ENCODE measurements around the gene PCED1B.

DNA sequence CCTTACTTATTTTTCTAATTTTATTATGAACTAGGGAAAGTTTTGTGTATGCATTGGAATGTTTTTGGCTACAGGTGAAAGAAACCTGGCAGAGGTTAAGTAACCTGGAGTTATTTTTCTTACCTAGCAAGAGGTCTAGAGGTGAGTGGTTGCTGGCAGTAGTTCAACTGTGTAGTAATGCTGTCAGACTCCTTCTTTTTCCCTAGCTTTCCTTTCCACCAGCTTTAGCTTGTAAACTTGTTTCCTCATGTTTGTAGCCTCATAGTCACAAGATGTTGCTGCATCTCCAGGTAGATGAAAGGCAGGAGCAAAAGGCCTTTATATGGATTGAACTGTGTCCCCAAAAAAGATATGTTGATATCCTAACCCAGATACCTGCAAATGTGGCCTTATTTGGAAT is 105.4 kb downstream of the PCED1B start:
- TF ChIP-seq, protein P1, sequence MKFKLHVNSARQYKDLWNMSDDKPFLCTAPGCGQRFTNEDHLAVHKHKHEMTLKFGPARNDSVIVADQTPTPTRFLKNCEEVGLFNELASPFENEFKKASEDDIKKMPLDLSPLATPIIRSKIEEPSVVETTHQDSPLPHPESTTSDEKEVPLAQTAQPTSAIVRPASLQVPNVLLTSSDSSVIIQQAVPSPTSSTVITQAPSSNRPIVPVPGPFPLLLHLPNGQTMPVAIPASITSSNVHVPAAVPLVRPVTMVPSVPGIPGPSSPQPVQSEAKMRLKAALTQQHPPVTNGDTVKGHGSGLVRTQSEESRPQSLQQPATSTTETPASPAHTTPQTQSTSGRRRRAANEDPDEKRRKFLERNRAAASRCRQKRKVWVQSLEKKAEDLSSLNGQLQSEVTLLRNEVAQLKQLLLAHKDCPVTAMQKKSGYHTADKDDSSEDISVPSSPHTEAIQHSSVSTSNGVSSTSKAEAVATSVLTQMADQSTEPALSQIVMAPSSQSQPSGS (CRISPR knock-in tag; IDR thresholded peaks at IDR 0.05; ENCODE audit: borderline replicate concordance, low read depth) = no peak
- TF ChIP-seq, protein P2, sequence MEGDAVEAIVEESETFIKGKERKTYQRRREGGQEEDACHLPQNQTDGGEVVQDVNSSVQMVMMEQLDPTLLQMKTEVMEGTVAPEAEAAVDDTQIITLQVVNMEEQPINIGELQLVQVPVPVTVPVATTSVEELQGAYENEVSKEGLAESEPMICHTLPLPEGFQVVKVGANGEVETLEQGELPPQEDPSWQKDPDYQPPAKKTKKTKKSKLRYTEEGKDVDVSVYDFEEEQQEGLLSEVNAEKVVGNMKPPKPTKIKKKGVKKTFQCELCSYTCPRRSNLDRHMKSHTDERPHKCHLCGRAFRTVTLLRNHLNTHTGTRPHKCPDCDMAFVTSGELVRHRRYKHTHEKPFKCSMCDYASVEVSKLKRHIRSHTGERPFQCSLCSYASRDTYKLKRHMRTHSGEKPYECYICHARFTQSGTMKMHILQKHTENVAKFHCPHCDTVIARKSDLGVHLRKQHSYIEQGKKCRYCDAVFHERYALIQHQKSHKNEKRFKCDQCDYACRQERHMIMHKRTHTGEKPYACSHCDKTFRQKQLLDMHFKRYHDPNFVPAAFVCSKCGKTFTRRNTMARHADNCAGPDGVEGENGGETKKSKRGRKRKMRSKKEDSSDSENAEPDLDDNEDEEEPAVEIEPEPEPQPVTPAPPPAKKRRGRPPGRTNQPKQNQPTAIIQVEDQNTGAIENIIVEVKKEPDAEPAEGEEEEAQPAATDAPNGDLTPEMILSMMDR (IDR thresholded peaks at IDR 0.05) = no peak
- TF ChIP-seq, protein P3, sequence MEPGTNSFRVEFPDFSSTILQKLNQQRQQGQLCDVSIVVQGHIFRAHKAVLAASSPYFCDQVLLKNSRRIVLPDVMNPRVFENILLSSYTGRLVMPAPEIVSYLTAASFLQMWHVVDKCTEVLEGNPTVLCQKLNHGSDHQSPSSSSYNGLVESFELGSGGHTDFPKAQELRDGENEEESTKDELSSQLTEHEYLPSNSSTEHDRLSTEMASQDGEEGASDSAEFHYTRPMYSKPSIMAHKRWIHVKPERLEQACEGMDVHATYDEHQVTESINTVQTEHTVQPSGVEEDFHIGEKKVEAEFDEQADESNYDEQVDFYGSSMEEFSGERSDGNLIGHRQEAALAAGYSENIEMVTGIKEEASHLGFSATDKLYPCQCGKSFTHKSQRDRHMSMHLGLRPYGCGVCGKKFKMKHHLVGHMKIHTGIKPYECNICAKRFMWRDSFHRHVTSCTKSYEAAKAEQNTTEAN (CRISPR knock-in tag; IDR thresholded peaks at IDR 0.05) = no peak
- TF ChIP-seq MXD4 (CRISPR knock-in tag; IDR thresholded peaks at IDR 0.05; ENCODE audit: borderline replicate concordance) (no peak), SMAD4 (CRISPR knock-in tag; IDR thresholded peaks at IDR 0.05) (no peak), CREM (CRISPR knock-in tag; IDR thresholded peaks at IDR 0.05) (no peak), ZNF423 (CRISPR knock-in tag; IDR thresholded peaks at IDR 0.05) (no peak), ETV6 (CRISPR knock-in tag; IDR thresholded peaks at IDR 0.05) (no peak)
- TF ChIP-seq, protein P4, sequence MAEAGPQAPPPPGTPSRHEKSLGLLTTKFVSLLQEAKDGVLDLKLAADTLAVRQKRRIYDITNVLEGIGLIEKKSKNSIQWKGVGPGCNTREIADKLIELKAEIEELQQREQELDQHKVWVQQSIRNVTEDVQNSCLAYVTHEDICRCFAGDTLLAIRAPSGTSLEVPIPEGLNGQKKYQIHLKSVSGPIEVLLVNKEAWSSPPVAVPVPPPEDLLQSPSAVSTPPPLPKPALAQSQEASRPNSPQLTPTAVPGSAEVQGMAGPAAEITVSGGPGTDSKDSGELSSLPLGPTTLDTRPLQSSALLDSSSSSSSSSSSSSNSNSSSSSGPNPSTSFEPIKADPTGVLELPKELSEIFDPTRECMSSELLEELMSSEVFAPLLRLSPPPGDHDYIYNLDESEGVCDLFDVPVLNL (CRISPR knock-in tag; IDR thresholded peaks at IDR 0.05; ENCODE audit: borderline replicate concordance, low read depth) = no peak
- TF ChIP-seq, protein P5, sequence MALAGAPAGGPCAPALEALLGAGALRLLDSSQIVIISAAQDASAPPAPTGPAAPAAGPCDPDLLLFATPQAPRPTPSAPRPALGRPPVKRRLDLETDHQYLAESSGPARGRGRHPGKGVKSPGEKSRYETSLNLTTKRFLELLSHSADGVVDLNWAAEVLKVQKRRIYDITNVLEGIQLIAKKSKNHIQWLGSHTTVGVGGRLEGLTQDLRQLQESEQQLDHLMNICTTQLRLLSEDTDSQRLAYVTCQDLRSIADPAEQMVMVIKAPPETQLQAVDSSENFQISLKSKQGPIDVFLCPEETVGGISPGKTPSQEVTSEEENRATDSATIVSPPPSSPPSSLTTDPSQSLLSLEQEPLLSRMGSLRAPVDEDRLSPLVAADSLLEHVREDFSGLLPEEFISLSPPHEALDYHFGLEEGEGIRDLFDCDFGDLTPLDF (CRISPR knock-in tag; IDR thresholded peaks at IDR 0.05) = no peak

Measured in WTC11 (cell line).